HG03432 (cell line): ENCODE measurements around the gene GALNT10.
"Not testable (repeated sequence)": the region's sequence is repeated elsewhere in the genome, so short reads cannot be mapped to it uniquely, and the experiment has no call there.

Experiments
- ATAC-seq: cut with Tn5 transposase; IDR thresholded peaks from one replicate; pipeline ENCODE4 v1.9.1; 2021; ENCODE audit warnings: mild to moderate bottlenecking, moderate library complexity; ENCODE audit not compliant: unreplicated experiment

The GALNT10 gene

GRCh38 chr5:154190595-154191304, at the start of gene GALNT10:
Gene GALNT10 (plus strand): TSS chr5:154190733. CDS start chr5:154190867, 134 bp downstream.
- ATAC-seq, result peak; percentile 79

GRCh38 chr5:154141745-154142221, 48.8 kb upstream of the GALNT10 start:
- ATAC-seq, result no peak

- no peak for ATAC-seq
Observed at GRCh38 chr5:154143211-154143641, 47.3 kb upstream of the GALNT10 start.

- ATAC-seq, result no peak
Observed at GRCh38 chr5:154145268-154145667, 45.3 kb upstream of the GALNT10 start.

GRCh38 chr5:154146409-154146808, 44.1 kb upstream of the GALNT10 start:
- no peak for ATAC-seq

GRCh38 chr5:154147666-154148065, 42.9 kb upstream of the GALNT10 start:
- no peak for ATAC-seq

- not testable (repeated sequence) for ATAC-seq
Observed at GRCh38 chr5:154150471-154150870, 40.1 kb upstream of the GALNT10 start.

- ATAC-seq, result no peak
Observed at GRCh38 chr5:154157483-154158378, 32.8 kb upstream of the GALNT10 start.

- no peak for ATAC-seq
Observed at GRCh38 chr5:154158379-154158737, 32.2 kb upstream of the GALNT10 start.

GRCh38 chr5:154159343-154159742, 31.2 kb upstream of the GALNT10 start:
- no peak for ATAC-seq

- no peak for ATAC-seq
Observed at GRCh38 chr5:154162539-154163151, 27.9 kb upstream of the GALNT10 start.

GRCh38 chr5:154163327-154164248, 26.9 kb upstream of the GALNT10 start:
- ATAC-seq, result no peak

GRCh38 chr5:154164249-154164581, 26.3 kb upstream of the GALNT10 start:
- ATAC-seq, result no peak

- ATAC-seq, result no peak
Observed at GRCh38 chr5:154165886-154166285, 24.6 kb upstream of the GALNT10 start.

- ATAC-seq, result no peak
Observed at GRCh38 chr5:154166901-154167791, 23.4 kb upstream of the GALNT10 start.

- no peak for ATAC-seq
Observed at GRCh38 chr5:154168395-154168794, 22.1 kb upstream of the GALNT10 start.

- no peak for ATAC-seq
Observed at GRCh38 chr5:154172785-154173184, 17.7 kb upstream of the GALNT10 start.

- ATAC-seq, result no peak
Observed at GRCh38 chr5:154174091-154174490, 16.4 kb upstream of the GALNT10 start.

GRCh38 chr5:154176181-154176580, 14.4 kb upstream of the GALNT10 start:
- no peak for ATAC-seq
